OCI-LY1 (cell line): Measurements from ENCODE around the gene KIZ.

Experiments
- H2AFZ ChIP-seq: fragments of 200-600 bp; sonication (generic), shearing (Covaris generic); 2 replicates; pipeline ENCODE4 v1.6.0; 2014; ENCODE audit warnings: antibody characterized with exemption, mild to moderate bottlenecking, low read length
- H3F3A ChIP-seq: fragments of 200-600 bp; sonication (generic), shearing (Covaris generic); 2 replicates; pipeline ENCODE4 v1.6.0; 2014; ENCODE audit warnings: mild to moderate bottlenecking, antibody characterized with exemption, low read length, moderate library complexity; ENCODE audit not compliant: insufficient read depth
- H3K27ac ChIP-seq: fragments of 200-600 bp; sonication (generic); 2 replicates; pipeline ENCODE4 v1.5.1; 2014; ENCODE audit warnings: low read length, mixed run types, mild to moderate bottlenecking, low read depth; ENCODE audit not compliant: poor library complexity, severe bottlenecking
- H3K27me3 ChIP-seq: fragments of 200-600 bp; sonication (generic); 2 replicates; pipeline ENCODE4 v1.6.0; 2014; ENCODE audit warnings: antibody characterized with exemption, mild to moderate bottlenecking, low read length, moderate library complexity; ENCODE audit not compliant: insufficient read depth
- H3K36me3 ChIP-seq: fragments of 200-600 bp; sonication (generic); 2 replicates; pipeline ENCODE4 v1.6.1; 2014; ENCODE audit warnings: mild to moderate bottlenecking, antibody characterized with exemption, low read length, moderate library complexity, mixed read lengths; ENCODE audit not compliant: insufficient read depth
- H3K4me1 ChIP-seq: fragments of 200-600 bp; sonication (generic); 2 replicates; pipeline ENCODE4 v1.5.1; 2014; ENCODE audit warnings: mild to moderate bottlenecking, low read length, moderate library complexity; ENCODE audit not compliant: insufficient read depth, severe bottlenecking
- H3K4me2 ChIP-seq: fragments of 200-600 bp; sonication (generic), shearing (Covaris generic); 2 replicates; pipeline ENCODE4 v1.6.1; 2014; ENCODE audit warnings: low read length
- H3K4me3 ChIP-seq: fragments of 200-600 bp; sonication (generic); 2 replicates; pipeline ENCODE4 v1.5.1; 2014; ENCODE audit warnings: low read length, low read depth, mild to moderate bottlenecking, mixed read lengths; ENCODE audit not compliant: poor library complexity, severe bottlenecking
- H3K79me2 ChIP-seq: fragments of 200-600 bp; shearing (Covaris generic); 2 replicates; pipeline ENCODE4 v1.6.1; 2016; ENCODE audit warnings: mixed run types, low read length, mixed read lengths; ENCODE audit not compliant: insufficient read depth
- H3K9ac ChIP-seq: fragments of 200-600 bp; sonication (generic), shearing (Covaris generic); 2 replicates; pipeline ENCODE4 v1.6.1; 2014; ENCODE audit warnings: mild to moderate bottlenecking, low read length, mixed read lengths
- H3K9me2 ChIP-seq: fragments of 200-600 bp; sonication (generic), shearing (Covaris generic); 2 replicates; pipeline ENCODE4 v1.6.1; 2014; ENCODE audit warnings: low read depth, mild to moderate bottlenecking, low read length, mixed read lengths
- H3K9me3 ChIP-seq: fragments of 200-600 bp; shearing (Covaris generic); 2 replicates; pipeline ENCODE4 v1.6.1; 2014; ENCODE audit warnings: low read length, mixed read lengths
- H4K20me1 ChIP-seq: fragments of 200-600 bp; sonication (generic), shearing (Covaris generic); 2 replicates; pipeline ENCODE4 v1.6.0; 2016; ENCODE audit warnings: mild to moderate bottlenecking, low read length; ENCODE audit not compliant: insufficient read depth
- EZH2 ChIP-seq: fragments of 200-600 bp; sonication (generic), shearing (Covaris generic); IDR thresholded peaks from 2 replicates; pipeline ENCODE4 v1.8.0; 2017; ENCODE audit warnings: borderline replicate concordance, mixed run types, mild to moderate bottlenecking, antibody characterized with exemption, low read length, moderate library complexity, mixed read lengths
- TF ChIP-seq, protein P1 (sequence below): fragments of 200-600 bp; sonication (generic), shearing (Covaris generic); IDR thresholded peaks from 2 replicates; pipeline ENCODE4 v1.5.1; 2017; ENCODE audit warnings: mild to moderate bottlenecking, antibody characterized with exemption, low read length, moderate library complexity, mixed read lengths

KIZ gene

DNA sequence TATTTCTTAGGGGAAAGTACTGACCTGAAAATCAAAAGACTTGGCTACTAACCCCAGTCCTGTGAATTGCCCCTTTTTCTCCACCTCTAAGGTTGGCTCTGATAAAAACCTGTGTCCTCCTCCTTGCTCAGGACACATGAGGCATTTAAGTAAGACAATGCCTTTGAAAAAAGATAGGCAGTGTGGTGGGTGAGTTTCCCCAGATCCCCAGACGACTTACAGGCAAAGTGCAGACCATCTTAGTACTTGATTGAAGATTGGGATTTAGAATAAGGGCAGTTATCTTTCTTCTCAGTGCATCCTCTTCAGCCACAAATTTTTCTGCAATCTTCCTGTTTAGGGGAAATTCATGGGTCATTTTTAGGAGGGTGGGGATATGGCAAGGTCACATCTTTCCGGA is 87.8 kb downstream of the KIZ start:
- no peaks in the 10 kb centered on the region for H3F3A ChIP-seq
- H3K4me2 ChIP-seq: no peak overlapping the region
- no peak overlapping the region for H3K27ac ChIP-seq
- no peaks in the 10 kb centered on the region for H3K27me3 ChIP-seq
- no peak overlapping the region for H3K9ac ChIP-seq
- H3K4me1 ChIP-seq: no peaks in the 10 kb centered on the region
- H3K9me3 ChIP-seq: no peaks in the 10 kb centered on the region
- no peaks in the 10 kb centered on the region for H3K36me3 ChIP-seq
- H3K4me3 ChIP-seq: no peak overlapping the region
- no peaks in the 10 kb centered on the region for H4K20me1 ChIP-seq
- TF ChIP-seq EZH2: no peak
- TF ChIP-seq, protein P1, sequence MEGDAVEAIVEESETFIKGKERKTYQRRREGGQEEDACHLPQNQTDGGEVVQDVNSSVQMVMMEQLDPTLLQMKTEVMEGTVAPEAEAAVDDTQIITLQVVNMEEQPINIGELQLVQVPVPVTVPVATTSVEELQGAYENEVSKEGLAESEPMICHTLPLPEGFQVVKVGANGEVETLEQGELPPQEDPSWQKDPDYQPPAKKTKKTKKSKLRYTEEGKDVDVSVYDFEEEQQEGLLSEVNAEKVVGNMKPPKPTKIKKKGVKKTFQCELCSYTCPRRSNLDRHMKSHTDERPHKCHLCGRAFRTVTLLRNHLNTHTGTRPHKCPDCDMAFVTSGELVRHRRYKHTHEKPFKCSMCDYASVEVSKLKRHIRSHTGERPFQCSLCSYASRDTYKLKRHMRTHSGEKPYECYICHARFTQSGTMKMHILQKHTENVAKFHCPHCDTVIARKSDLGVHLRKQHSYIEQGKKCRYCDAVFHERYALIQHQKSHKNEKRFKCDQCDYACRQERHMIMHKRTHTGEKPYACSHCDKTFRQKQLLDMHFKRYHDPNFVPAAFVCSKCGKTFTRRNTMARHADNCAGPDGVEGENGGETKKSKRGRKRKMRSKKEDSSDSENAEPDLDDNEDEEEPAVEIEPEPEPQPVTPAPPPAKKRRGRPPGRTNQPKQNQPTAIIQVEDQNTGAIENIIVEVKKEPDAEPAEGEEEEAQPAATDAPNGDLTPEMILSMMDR: no peak
- H3K79me2 ChIP-seq: no peaks in the 10 kb centered on the region
- H2AFZ ChIP-seq: no peak overlapping the region
- H3K9me2 ChIP-seq: no peaks in the 10 kb centered on the region

DNA sequence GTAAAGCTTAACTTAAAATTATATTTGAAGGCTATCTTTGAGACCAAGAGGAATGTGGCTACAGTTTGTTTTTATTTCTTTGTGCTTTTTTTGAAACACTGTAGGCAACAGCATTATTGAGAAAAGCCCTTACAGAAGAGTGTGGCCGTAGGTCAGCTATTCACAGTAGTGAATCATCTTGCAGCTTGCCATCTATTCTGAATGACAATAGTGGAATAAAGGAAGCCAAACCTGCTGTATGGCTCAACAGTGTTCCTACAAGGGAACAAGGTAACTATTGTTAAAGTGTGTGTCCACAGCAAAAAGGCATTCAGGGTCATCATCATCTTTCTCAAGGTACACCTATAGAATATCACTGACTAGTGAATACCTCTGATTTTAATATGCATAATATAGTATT is 88.5 kb downstream of the KIZ start:
- no peak overlapping the region for H2AFZ ChIP-seq
- no peak overlapping the region for H3K4me3 ChIP-seq
- no peak overlapping the region for H3K9ac ChIP-seq
- H3F3A ChIP-seq: no peaks in the 10 kb centered on the region
- no peaks in the 10 kb centered on the region for H3K79me2 ChIP-seq
- TF ChIP-seq, protein P1: no peak
- TF ChIP-seq EZH2: no peak
- no peak overlapping the region for H3K27ac ChIP-seq
- no peaks in the 10 kb centered on the region for H4K20me1 ChIP-seq
- H3K27me3 ChIP-seq: no peaks in the 10 kb centered on the region
- H3K9me2 ChIP-seq: no peaks in the 10 kb centered on the region
- H3K36me3 ChIP-seq: no peaks in the 10 kb centered on the region
- no peaks in the 10 kb centered on the region for H3K9me3 ChIP-seq
- no peaks in the 10 kb centered on the region for H3K4me1 ChIP-seq
- no peak overlapping the region for H3K4me2 ChIP-seq

DNA sequence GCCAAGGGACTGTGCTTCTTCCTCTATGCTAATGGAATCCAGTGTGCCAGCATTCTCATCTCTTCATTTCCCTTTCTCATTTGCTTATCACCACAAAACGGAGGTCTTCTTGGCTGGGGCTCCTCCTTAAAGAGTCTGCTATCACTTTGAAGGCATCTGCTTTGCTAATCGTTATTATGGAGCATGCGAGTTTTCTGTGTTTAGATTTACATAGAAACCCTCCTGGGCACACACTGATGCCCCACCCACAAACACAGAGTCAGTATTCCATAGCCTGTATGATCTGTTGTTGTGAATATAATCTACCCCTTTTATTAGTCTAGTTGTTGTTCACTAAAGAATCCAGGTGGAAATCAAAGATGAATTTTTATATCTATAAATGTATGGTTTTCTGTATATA is 93.8 kb downstream of the KIZ start:
- H3K27ac ChIP-seq: no peak overlapping the region
- no peaks in the 10 kb centered on the region for H3K9me3 ChIP-seq
- H3K9me2 ChIP-seq: no peaks in the 10 kb centered on the region
- H4K20me1 ChIP-seq: no peaks in the 10 kb centered on the region
- no peaks in the 10 kb centered on the region for H3K79me2 ChIP-seq
- no peaks in the 10 kb centered on the region for H3F3A ChIP-seq
- H3K9ac ChIP-seq: no peak overlapping the region
- no peak overlapping the region for H2AFZ ChIP-seq
- TF ChIP-seq, protein P1: no peak
- no peak for TF ChIP-seq EZH2
- H3K36me3 ChIP-seq: no peaks in the 10 kb centered on the region
- no peaks in the 10 kb centered on the region for H3K27me3 ChIP-seq
- no peak overlapping the region for H3K4me3 ChIP-seq
- no peaks in the 10 kb centered on the region for H3K4me1 ChIP-seq
- H3K4me2 ChIP-seq: no peak overlapping the region
